Mucosa of stomach (tissue), 1 donor: ENCODE results near the gene ACVR2A.

Experiments
- H3K27me3 ChIP-seq: one replicate; pipeline ENCODE4 v1.7.0; 2013; ENCODE audit warnings: mild to moderate bottlenecking, low read length; ENCODE audit not compliant: control insufficient read depth, insufficient read depth
- H3K36me3 ChIP-seq: one replicate; pipeline ENCODE4 v1.7.0; 2013; ENCODE audit warnings: low read length; ENCODE audit not compliant: control insufficient read depth, insufficient read depth
- H3K4me1 ChIP-seq: one replicate; pipeline ENCODE4 v1.7.0; 2013; ENCODE audit warnings: mild to moderate bottlenecking, low read length; ENCODE audit not compliant: control insufficient read depth, insufficient read depth
- H3K4me3 ChIP-seq: one replicate; pipeline ENCODE4 v1.7.0; 2013; ENCODE audit warnings: low read length
- H3K9ac ChIP-seq: one replicate; pipeline ENCODE4 v1.7.0; 2013; ENCODE audit warnings: mild to moderate bottlenecking, low read length, moderate library complexity
- H3K9me3 ChIP-seq: one replicate; pipeline ENCODE4 v1.7.0; 2013; ENCODE audit warnings: mild to moderate bottlenecking, low read length, moderate library complexity; ENCODE audit not compliant: control insufficient read depth
- donor health status: Pancreatic carcinoma.

Gene ACVR2A

GRCh38 chr2:147904051-147904450 is 59.2 kb downstream of the ACVR2A start:
- H3K9ac ChIP-seq, result no peak overlapping the region
- no peaks in the 10 kb centered on the region for H3K36me3 ChIP-seq
- H3K4me3 ChIP-seq, result no peak overlapping the region
- peaks cover 9% of the 10 kb centered on the region for H3K4me1 ChIP-seq
- H3K9me3 ChIP-seq, result no peaks in the 10 kb centered on the region
- no peaks in the 10 kb centered on the region for H3K27me3 ChIP-seq

- no peaks in the 10 kb centered on the region for H3K36me3 ChIP-seq
- H3K4me3 ChIP-seq, result no peak overlapping the region
- H3K4me1 ChIP-seq, result peaks cover 25% of the 10 kb centered on the region
- H3K27me3 ChIP-seq, result no peaks in the 10 kb centered on the region
- H3K9me3 ChIP-seq, result no peaks in the 10 kb centered on the region
- no peak overlapping the region for H3K9ac ChIP-seq
Observed at GRCh38 chr2:147909178-147909577, 64.3 kb downstream of the ACVR2A start.

GRCh38 chr2:147910990-147911473 is 66.2 kb downstream of the ACVR2A start:
- Histone ChIP-seq H3K4me3 (no peak overlapping the region), H3K4me1 (peaks cover 19% of the 10 kb centered on the region), H3K9ac (no peak overlapping the region), H3K36me3 (no peaks in the 10 kb centered on the region), H3K27me3 (no peaks in the 10 kb centered on the region), H3K9me3 (no peaks in the 10 kb centered on the region)

- Histone ChIP-seq H3K36me3 (no peaks in the 10 kb centered on the region), H3K27me3 (no peaks in the 10 kb centered on the region), H3K9me3 (no peaks in the 10 kb centered on the region), H3K4me1 (peaks cover 19% of the 10 kb centered on the region), H3K4me3 (no peak overlapping the region), H3K9ac (no peak overlapping the region)
Observed at GRCh38 chr2:147913701-147914480, 69.1 kb downstream of the ACVR2A start.

- H3K4me3 ChIP-seq, result no peak overlapping the region
- H3K9ac ChIP-seq, result no peak overlapping the region
Observed at GRCh38 chr2:147916067-147916466, 71.2 kb downstream of the ACVR2A start.

GRCh38 chr2:147916723-147917122 is 71.9 kb downstream of the ACVR2A start:
- Histone ChIP-seq H3K4me1 (peaks cover 11% of the 10 kb centered on the region), H3K9ac (no peak overlapping the region), H3K9me3 (no peaks in the 10 kb centered on the region), H3K36me3 (no peaks in the 10 kb centered on the region), H3K27me3 (no peaks in the 10 kb centered on the region), H3K4me3 (no peak overlapping the region)

More at GRCh38 chr2:147916067-147916466, 71.2 kb downstream of the ACVR2A start:
- Histone ChIP-seq H3K27me3 (no peaks in the 10 kb centered on the region), H3K4me1 (peaks cover 12% of the 10 kb centered on the region), H3K36me3 (no peaks in the 10 kb centered on the region), H3K9me3 (no peaks in the 10 kb centered on the region)

- H3K4me3 ChIP-seq, result no peak overlapping the region
- no peaks in the 10 kb centered on the region for H3K36me3 ChIP-seq
- peaks cover 11% of the 10 kb centered on the region for H3K4me1 ChIP-seq
- H3K9me3 ChIP-seq, result no peaks in the 10 kb centered on the region
- H3K27me3 ChIP-seq, result no peaks in the 10 kb centered on the region
- H3K9ac ChIP-seq, result no peak overlapping the region
Observed at GRCh38 chr2:147917161-147917560, 72.3 kb downstream of the ACVR2A start.

- no peaks in the 10 kb centered on the region for H3K4me1 ChIP-seq
- no peaks in the 10 kb centered on the region for H3K36me3 ChIP-seq
Observed at GRCh38 chr2:147923846-147924245, 79.0 kb downstream of the ACVR2A start.

GRCh38 chr2:147924647-147925046 is 79.8 kb downstream of the ACVR2A start:
- H3K36me3 ChIP-seq, result no peaks in the 10 kb centered on the region
- H3K27me3 ChIP-seq, result no peaks in the 10 kb centered on the region

More at GRCh38 chr2:147923846-147924245, 79.0 kb downstream of the ACVR2A start:
- H3K4me3 ChIP-seq, result no peak overlapping the region
- H3K9me3 ChIP-seq, result no peaks in the 10 kb centered on the region
- no peak overlapping the region for H3K9ac ChIP-seq
- no peaks in the 10 kb centered on the region for H3K27me3 ChIP-seq

GRCh38 chr2:147925886-147926285 is 81.1 kb downstream of the ACVR2A start:
- Histone ChIP-seq H3K9me3 (no peaks in the 10 kb centered on the region), H3K36me3 (no peaks in the 10 kb centered on the region), H3K4me3 (no peak overlapping the region), H3K4me1 (no peaks in the 10 kb centered on the region), H3K9ac (no peak overlapping the region), H3K27me3 (no peaks in the 10 kb centered on the region)

More at GRCh38 chr2:147924647-147925046, 79.8 kb downstream of the ACVR2A start:
- no peaks in the 10 kb centered on the region for H3K4me1 ChIP-seq
- H3K4me3 ChIP-seq, result no peak overlapping the region
- H3K9me3 ChIP-seq, result no peaks in the 10 kb centered on the region
- H3K9ac ChIP-seq, result no peak overlapping the region

- no peaks in the 10 kb centered on the region for H3K27me3 ChIP-seq
- H3K4me3 ChIP-seq, result no peak overlapping the region
- no peak overlapping the region for H3K9ac ChIP-seq
- no peaks in the 10 kb centered on the region for H3K4me1 ChIP-seq
- no peaks in the 10 kb centered on the region for H3K9me3 ChIP-seq
- no peaks in the 10 kb centered on the region for H3K36me3 ChIP-seq
Observed at GRCh38 chr2:147927053-147927588, 82.3 kb downstream of the ACVR2A start.

GRCh38 chr2:147933931-147934330 is 89.1 kb downstream of the ACVR2A start:
- H3K4me3 ChIP-seq, result no peak overlapping the region
- no peaks in the 10 kb centered on the region for H3K9me3 ChIP-seq
- H3K4me1 ChIP-seq, result no peaks in the 10 kb centered on the region
- H3K27me3 ChIP-seq, result no peaks in the 10 kb centered on the region
- no peak overlapping the region for H3K9ac ChIP-seq
- H3K36me3 ChIP-seq, result no peaks in the 10 kb centered on the region
